GM08714 (cell line): ENCODE measurements around the gene DSC1.

Experiments used
- H3K4me3 ChIP-seq: fragments of 200-500 bp; sonication (Bioruptor generic); 2 replicates; pipeline ENCODE4 v1.5.1; 2014; ENCODE audit warnings: mild to moderate bottlenecking, low read length, inconsistent platforms
- ZNF274 ChIP-seq: IDR thresholded peaks from 2 replicates; pipeline ENCODE4 v1.6.1; 2012; ENCODE audit warnings: mild to moderate bottlenecking, low read depth, low read length

The DSC1 gene

GRCh38 chr18:31162825-31163435 is at the start of gene DSC1:
Gene DSC1 (minus strand): TSS chr18:31162856. CDS start chr18:31162594, 262 bp downstream.
- TF ChIP-seq ZNF274: no peak
- H3K4me3 ChIP-seq: no peak within 1 kb of the TSS

DNA sequence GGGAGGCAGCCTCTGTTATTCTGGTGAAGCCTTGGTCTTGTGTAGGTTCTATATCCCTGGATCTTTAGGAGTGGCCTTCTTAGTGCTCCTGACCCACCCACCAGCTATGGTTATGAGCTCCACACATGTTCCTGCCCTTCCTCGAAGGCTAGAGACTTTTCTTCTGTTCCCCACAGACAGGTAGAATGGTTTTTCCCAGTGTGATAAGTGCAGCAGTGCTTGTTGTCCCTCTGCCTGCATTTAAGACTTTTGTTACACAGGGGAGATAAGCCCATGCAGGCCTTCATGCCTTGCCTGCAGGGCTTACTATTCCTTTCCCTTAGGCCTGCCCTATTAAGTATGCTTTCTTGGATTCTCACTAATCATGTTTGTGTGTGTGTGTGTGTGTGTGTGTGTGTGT is 48.4 kb upstream of the DSC1 start:
- TF ChIP-seq ZNF274: no peak

GRCh38 chr18:31209041-31209440 is 46.4 kb upstream of the DSC1 start:
- H3K4me3 ChIP-seq: no peak overlapping the region
- no peak for TF ChIP-seq ZNF274

More for the DNA sequence above, 48.4 kb upstream of the DSC1 start:
- H3K4me3 ChIP-seq: no peak overlapping the region

DNA sequence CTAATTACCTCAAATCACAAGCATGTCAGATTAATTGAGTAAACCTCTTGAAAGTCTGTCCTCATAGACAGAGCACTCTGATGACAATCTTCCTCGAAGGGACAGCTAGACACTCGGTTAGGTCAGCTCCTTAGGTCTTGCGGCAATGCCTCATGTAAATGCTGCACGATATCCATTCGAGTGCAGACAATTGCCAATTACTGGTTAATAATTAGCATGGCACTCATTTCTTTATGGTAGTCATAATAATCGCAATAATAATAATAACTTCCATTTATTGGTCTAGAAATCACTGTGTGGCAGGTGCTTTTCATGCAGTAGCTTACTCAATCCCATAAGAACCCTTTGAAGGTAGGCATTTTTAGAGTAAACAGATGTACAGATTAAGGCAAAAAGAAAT is 44.7 kb upstream of the DSC1 start:
- no peak overlapping the region for H3K4me3 ChIP-seq
- TF ChIP-seq ZNF274: no peak

- no peak overlapping the region for H3K4me3 ChIP-seq
- TF ChIP-seq ZNF274: no peak
Measured at GRCh38 chr18:31206787-31207381, 44.2 kb upstream of the DSC1 start.

DNA sequence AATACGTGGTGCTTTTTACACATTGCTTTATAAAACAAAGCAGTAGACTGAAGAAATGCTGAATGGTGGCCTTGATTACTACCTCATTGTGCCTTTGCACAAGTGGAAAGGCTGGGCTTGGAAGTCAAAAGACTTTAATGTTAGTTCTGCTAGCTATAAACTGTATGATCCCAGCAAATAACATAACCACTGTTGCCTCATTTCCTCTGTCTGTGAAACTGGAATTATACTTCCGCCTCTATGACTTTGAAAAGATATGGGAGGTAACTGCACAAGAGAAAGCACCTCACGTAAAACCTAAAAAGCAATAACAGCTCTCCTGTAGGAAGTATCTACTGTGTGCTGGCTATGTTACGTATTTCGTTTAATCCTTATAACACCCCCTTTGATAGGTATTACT is 43.4 kb upstream of the DSC1 start:
- no peak for TF ChIP-seq ZNF274
- no peak overlapping the region for H3K4me3 ChIP-seq

- no peak for TF ChIP-seq ZNF274
- no peak overlapping the region for H3K4me3 ChIP-seq
Measured at GRCh38 chr18:31205273-31205672, 42.6 kb upstream of the DSC1 start.

DNA sequence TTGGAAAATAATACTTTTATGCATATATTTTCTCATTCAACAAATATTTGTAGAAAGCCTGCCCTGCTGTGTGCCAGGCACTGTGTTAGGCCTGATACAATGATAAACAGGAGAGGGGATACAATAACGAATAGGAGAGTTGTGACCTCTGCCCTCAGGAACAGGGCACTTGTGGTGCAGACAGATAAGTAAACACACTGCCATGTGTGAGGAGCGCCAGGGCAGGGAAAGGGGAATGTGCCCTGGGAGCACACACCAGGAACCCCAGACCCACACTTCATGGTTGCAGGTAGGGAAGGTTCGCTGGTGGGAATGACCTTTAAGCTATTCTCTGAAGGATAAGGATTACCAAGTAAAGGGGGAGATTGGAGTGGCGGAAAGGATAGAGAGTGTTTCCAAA is 42.2 kb upstream of the DSC1 start:
- no peak overlapping the region for H3K4me3 ChIP-seq
- no peak for TF ChIP-seq ZNF274

- no peak for TF ChIP-seq ZNF274
- H3K4me3 ChIP-seq: no peak overlapping the region
Measured at GRCh38 chr18:31204166-31204565, 41.5 kb upstream of the DSC1 start.

DNA sequence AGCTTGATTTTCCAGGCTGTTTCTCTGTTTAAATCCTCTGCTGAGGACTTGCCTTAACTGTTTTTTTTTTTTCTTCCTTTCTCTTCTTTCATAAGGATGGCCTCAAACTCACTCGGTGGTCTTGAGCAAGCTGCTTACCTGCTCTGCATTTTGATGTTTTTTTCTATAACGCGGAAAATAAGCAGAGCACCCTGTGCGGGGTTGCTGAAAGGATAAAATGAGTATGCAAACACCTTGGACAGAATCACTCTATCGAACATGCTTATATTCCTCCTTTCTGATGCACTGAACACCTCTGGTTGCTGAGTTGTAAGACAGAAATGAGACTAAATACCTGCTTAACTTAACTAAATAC is 41.1 kb upstream of the DSC1 start:
- no peak for TF ChIP-seq ZNF274
- H3K4me3 ChIP-seq: no peak overlapping the region

- H3K4me3 ChIP-seq: no peak overlapping the region
- TF ChIP-seq ZNF274: no peak
Measured at GRCh38 chr18:31203096-31203793, 40.6 kb upstream of the DSC1 start.

GRCh38 chr18:31199190-31199769 is 36.6 kb upstream of the DSC1 start:
- no peak overlapping the region for H3K4me3 ChIP-seq
- no peak for TF ChIP-seq ZNF274

GRCh38 chr18:31197676-31198075 is 35.0 kb upstream of the DSC1 start:
- TF ChIP-seq ZNF274: no peak
- no peak overlapping the region for H3K4me3 ChIP-seq

DNA sequence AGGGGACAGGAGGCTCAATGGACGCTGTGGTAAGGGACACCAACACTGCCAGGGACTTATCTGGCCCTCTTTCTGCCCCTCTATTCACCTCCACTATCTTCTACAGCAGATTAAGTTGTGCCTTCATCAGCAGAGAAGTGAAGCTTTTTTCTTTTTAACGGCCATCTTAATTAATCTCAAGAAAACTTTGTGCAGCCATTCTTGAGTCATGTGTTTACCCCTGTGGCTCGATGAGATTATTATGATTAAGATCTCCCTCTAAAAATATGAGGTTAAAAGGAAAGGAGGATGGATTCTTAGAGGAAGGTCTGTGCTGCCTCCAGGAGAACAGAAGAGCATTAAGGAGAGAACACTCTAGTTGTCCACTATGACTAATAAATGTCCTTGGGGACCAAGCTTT is 32.4 kb upstream of the DSC1 start:
- no peak for TF ChIP-seq ZNF274
- H3K4me3 ChIP-seq: no peak overlapping the region
